ENCODE results near the gene HTT. TPM values are rescaled to one million over a fixed set of nuclear protein-coding genes. Genes with fewer than 3 reads are reported as not detected.

The HTT gene
- total RNA-seq, 4 donors from 2014 or later, result 37.5 to 119 (median 48.7) TPM

GRCh38 chr4:3223346-3223745 lies 148.9 kb downstream of the HTT start:
- Histone ChIP-seq H3K4me3 (no peak overlapping the region), H3K36me3 (peaks cover 14 to 95% (median 30%) of the 10 kb centered on the region in 3 donors), H3K27me3 (no peaks in the 10 kb centered on the region), H3K9me3 (no peaks in the 10 kb centered on the region), H3K27ac (no peak overlapping the region), H3K4me1 (peaks cover 0 to 6% (median 0%) of the 10 kb centered on the region in 3 donors)
- no peak for TF ChIP-seq CTCF (IDR thresholded peaks at IDR 0.05)
- no peak for TF ChIP-seq POLR2A (IDR thresholded peaks at IDR 0.05)
- no peak for DNase-seq
- intact Hi-C loops (cut with DNase I), result no loop called here
- WGBS, 2 donors, result 90 to 100% methylated on average over 1 to 2 of the region's 11 CpGs

GRCh38 chr4:3223956-3224748 lies 149.7 kb downstream of the HTT start:
- H3K4me3 ChIP-seq, result no peak overlapping the region
- intact Hi-C loops (cut with DNase I), result no loop called here
- TF ChIP-seq CTCF (IDR thresholded peaks at IDR 0.05) (no peak), POLR2A (IDR thresholded peaks at IDR 0.05) (no peak)
- no peaks in the 10 kb centered on the region for H3K27me3 ChIP-seq
- 69 to 86% methylated on average over 10 to 11 of the region's 13 CpGs for WGBS, 2 donors
- H3K36me3 ChIP-seq, result peaks cover 20 to 95% (median 34%) of the 10 kb centered on the region in 3 donors
- H3K4me1 ChIP-seq, result peaks cover 0 to 6% (median 0%) of the 10 kb centered on the region in 3 donors
- H3K9me3 ChIP-seq, result no peaks in the 10 kb centered on the region
- DNase-seq, result no peak
- H3K27ac ChIP-seq, result no peak overlapping the region

GRCh38 chr4:3225071-3225850 lies 150.8 kb downstream of the HTT start:
- Histone ChIP-seq H3K27ac (no peak overlapping the region), H3K9me3 (no peaks in the 10 kb centered on the region), H3K36me3 (peaks cover 24 to 95% (median 46%) of the 10 kb centered on the region in 3 donors), H3K4me1 (peaks cover 0 to 6% (median 0%) of the 10 kb centered on the region in 3 donors), H3K27me3 (no peaks in the 10 kb centered on the region), H3K4me3 (no peak overlapping the region)
- TF ChIP-seq POLR2A (IDR thresholded peaks at IDR 0.05) (no peak), CTCF (IDR thresholded peaks at IDR 0.05) (no peak)
- WGBS, 2 donors, result 85 to 86% methylated on average over 14 to 18 of the region's 22 CpGs
- DNase-seq, result no peak
- intact Hi-C loops (cut with DNase I), result no loop called here

- no peaks in the 10 kb centered on the region for H3K27me3 ChIP-seq
- peak overlapping the region in 2 of 4 donors; percentile 50 to 66 for H3K27ac ChIP-seq
- no peak for DNase-seq
- peaks cover 29 to 95% (median 46%) of the 10 kb centered on the region in 3 donors for H3K36me3 ChIP-seq
- TF ChIP-seq POLR2A (IDR thresholded peaks at IDR 0.05) (no peak), CTCF (IDR thresholded peaks at IDR 0.05) (no peak)
- no peaks in the 10 kb centered on the region for H3K9me3 ChIP-seq
- H3K4me3 ChIP-seq, result no peak overlapping the region
- intact Hi-C loops (cut with DNase I), result no loop called here
- peaks cover 0 to 6% (median 0%) of the 10 kb centered on the region in 3 donors for H3K4me1 ChIP-seq
- 72 to 91% methylated on average over 8 to 9 of the region's 9 CpGs for WGBS, 2 donors
Measured at GRCh38 chr4:3225936-3226335, 151.5 kb downstream of the HTT start.

- no peaks in the 10 kb centered on the region for H3K27me3 ChIP-seq
- TF ChIP-seq POLR2A (IDR thresholded peaks at IDR 0.05) (no peak), CTCF (IDR thresholded peaks at IDR 0.05) (no peak)
- H3K27ac ChIP-seq, result peak overlapping the region in 2 of 4 donors; percentile 50 to 66
- no peaks in the 10 kb centered on the region for H3K9me3 ChIP-seq
- H3K4me1 ChIP-seq, result peaks cover 0 to 6% (median 0%) of the 10 kb centered on the region in 3 donors
- peaks cover 34 to 95% (median 48%) of the 10 kb centered on the region in 3 donors for H3K36me3 ChIP-seq
- H3K4me3 ChIP-seq, result no peak overlapping the region
- intact Hi-C loops (cut with DNase I), result no loop called here
- WGBS, 2 donors, result 51 to 54% methylated on average over 9 of the region's 9 CpGs
- DNase-seq, result no peak
Measured at GRCh38 chr4:3226467-3226866, 152.0 kb downstream of the HTT start.

Measured in esophagus squamous epithelium (tissue), 5 donors.